ENCODE results near the gene GABBR2. TPM values are rescaled to one million over a fixed set of nuclear protein-coding genes. Genes with fewer than 3 reads are reported as not detected.

The GABBR2 gene
- total RNA-seq, 1 experiment from 2014 or later: 6.3 TPM

- H3K27ac ChIP-seq (ENCODE audit: low read length): no peak overlapping the region
- CTCF ChIA-PET: no interaction called here
- no peaks in the 10 kb centered on the region for H3K9me3 ChIP-seq (ENCODE audit: control insufficient read depth, insufficient read depth, low read depth, low read length)
- no peaks in the 10 kb centered on the region for H3K27me3 ChIP-seq (ENCODE audit: control insufficient read depth, insufficient read depth, low read length)
- ATAC-seq (no peak), DNase-seq (ENCODE audit: low read depth, low spot score) (no peak)
- BruUV-seq (replicated peaks): no TSS peak
- H3K36me3 ChIP-seq (ENCODE audit: control insufficient read depth, insufficient read depth, low read length): no peaks in the 10 kb centered on the region
- no peaks in the 10 kb centered on the region for H3K4me1 ChIP-seq (ENCODE audit: control insufficient read depth, insufficient read depth, low read length)
- intact Hi-C loops (cut with micrococcal nuclease; ENCODE audit: unreplicated experiment): no loop called here
- no peak for TF ChIP-seq SIN3A (IDR thresholded peaks at IDR 0.05; ENCODE audit: borderline replicate concordance, insufficient read depth, low read depth, low read length)
- TF ChIP-seq, protein P1, sequence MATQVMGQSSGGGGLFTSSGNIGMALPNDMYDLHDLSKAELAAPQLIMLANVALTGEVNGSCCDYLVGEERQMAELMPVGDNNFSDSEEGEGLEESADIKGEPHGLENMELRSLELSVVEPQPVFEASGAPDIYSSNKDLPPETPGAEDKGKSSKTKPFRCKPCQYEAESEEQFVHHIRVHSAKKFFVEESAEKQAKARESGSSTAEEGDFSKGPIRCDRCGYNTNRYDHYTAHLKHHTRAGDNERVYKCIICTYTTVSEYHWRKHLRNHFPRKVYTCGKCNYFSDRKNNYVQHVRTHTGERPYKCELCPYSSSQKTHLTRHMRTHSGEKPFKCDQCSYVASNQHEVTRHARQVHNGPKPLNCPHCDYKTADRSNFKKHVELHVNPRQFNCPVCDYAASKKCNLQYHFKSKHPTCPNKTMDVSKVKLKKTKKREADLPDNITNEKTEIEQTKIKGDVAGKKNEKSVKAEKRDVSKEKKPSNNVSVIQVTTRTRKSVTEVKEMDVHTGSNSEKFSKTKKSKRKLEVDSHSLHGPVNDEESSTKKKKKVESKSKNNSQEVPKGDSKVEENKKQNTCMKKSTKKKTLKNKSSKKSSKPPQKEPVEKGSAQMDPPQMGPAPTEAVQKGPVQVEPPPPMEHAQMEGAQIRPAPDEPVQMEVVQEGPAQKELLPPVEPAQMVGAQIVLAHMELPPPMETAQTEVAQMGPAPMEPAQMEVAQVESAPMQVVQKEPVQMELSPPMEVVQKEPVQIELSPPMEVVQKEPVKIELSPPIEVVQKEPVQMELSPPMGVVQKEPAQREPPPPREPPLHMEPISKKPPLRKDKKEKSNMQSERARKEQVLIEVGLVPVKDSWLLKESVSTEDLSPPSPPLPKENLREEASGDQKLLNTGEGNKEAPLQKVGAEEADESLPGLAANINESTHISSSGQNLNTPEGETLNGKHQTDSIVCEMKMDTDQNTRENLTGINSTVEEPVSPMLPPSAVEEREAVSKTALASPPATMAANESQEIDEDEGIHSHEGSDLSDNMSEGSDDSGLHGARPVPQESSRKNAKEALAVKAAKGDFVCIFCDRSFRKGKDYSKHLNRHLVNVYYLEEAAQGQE (IDR thresholded peaks at IDR 0.05; ENCODE audit: insufficient read depth in 1 of 2, low read depth in 2 of 2, low read length in 1 of 2): no peak
- TF ChIP-seq TCF7L2 (IDR thresholded peaks at IDR 0.05; ENCODE audit: low read depth, low read length): no peak
- no peak for TF ChIP-seq POLR2AphosphoS5 (IDR thresholded peaks at IDR 0.05; ENCODE audit: low read depth, low read length)
- TF ChIP-seq, protein P2, sequence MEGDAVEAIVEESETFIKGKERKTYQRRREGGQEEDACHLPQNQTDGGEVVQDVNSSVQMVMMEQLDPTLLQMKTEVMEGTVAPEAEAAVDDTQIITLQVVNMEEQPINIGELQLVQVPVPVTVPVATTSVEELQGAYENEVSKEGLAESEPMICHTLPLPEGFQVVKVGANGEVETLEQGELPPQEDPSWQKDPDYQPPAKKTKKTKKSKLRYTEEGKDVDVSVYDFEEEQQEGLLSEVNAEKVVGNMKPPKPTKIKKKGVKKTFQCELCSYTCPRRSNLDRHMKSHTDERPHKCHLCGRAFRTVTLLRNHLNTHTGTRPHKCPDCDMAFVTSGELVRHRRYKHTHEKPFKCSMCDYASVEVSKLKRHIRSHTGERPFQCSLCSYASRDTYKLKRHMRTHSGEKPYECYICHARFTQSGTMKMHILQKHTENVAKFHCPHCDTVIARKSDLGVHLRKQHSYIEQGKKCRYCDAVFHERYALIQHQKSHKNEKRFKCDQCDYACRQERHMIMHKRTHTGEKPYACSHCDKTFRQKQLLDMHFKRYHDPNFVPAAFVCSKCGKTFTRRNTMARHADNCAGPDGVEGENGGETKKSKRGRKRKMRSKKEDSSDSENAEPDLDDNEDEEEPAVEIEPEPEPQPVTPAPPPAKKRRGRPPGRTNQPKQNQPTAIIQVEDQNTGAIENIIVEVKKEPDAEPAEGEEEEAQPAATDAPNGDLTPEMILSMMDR (IDR thresholded peaks at IDR 0.05): no peak
- POLR2A ChIA-PET: no interaction called here
- H3K4me3 ChIP-seq (ENCODE audit: low read depth in 2 of 2, low read length in 2 of 2): no peak overlapping the region
- in situ Hi-C loops (cut with HindIII; ENCODE audit: low pct_unique_long_range_greater_than_20kb, low sequenced_read_pairs): no loop called here
These were observed 149.2 kb downstream of the GABBR2 start for GRCh38 chr9:98559561-98559960.

GRCh38 chr9:98558575-98558974 is 150.2 kb downstream of the GABBR2 start:
- POLR2A ChIA-PET: no interaction called here
- in situ Hi-C loops (cut with HindIII; ENCODE audit: low pct_unique_long_range_greater_than_20kb, low sequenced_read_pairs): no loop called here
- ATAC-seq: no peak

More at GRCh38 chr9:98558575-98558974, 150.2 kb downstream of the GABBR2 start:
- Histone ChIP-seq H3K27ac (ENCODE audit: low read length) (no peak overlapping the region), H3K4me3 (ENCODE audit: low read depth in 2 of 2, low read length in 2 of 2) (no peak overlapping the region), H3K4me1 (ENCODE audit: control insufficient read depth, insufficient read depth, low read length) (no peaks in the 10 kb centered on the region), H3K9me3 (ENCODE audit: control insufficient read depth, insufficient read depth, low read depth, low read length) (no peaks in the 10 kb centered on the region), H3K36me3 (ENCODE audit: control insufficient read depth, insufficient read depth, low read length) (no peaks in the 10 kb centered on the region), H3K27me3 (ENCODE audit: control insufficient read depth, insufficient read depth, low read length) (no peaks in the 10 kb centered on the region)
- TF ChIP-seq, protein P1 (IDR thresholded peaks at IDR 0.05; ENCODE audit: insufficient read depth in 1 of 2, low read depth in 2 of 2, low read length in 1 of 2): no peak
- TF ChIP-seq, protein P2 (IDR thresholded peaks at IDR 0.05): no peak
- TF ChIP-seq SIN3A (IDR thresholded peaks at IDR 0.05; ENCODE audit: borderline replicate concordance, insufficient read depth, low read depth, low read length) (no peak), POLR2AphosphoS5 (IDR thresholded peaks at IDR 0.05; ENCODE audit: low read depth, low read length) (no peak), TCF7L2 (IDR thresholded peaks at IDR 0.05; ENCODE audit: low read depth, low read length) (no peak)
- intact Hi-C loops (cut with micrococcal nuclease; ENCODE audit: unreplicated experiment): no loop called here
- CTCF ChIA-PET: no interaction called here
- BruUV-seq (replicated peaks): no TSS peak
- no peak for DNase-seq (ENCODE audit: low read depth, low spot score)
